Measurements from ENCODE around the gene PALD1.

- no peak for TF ChIP-seq CTCF (IDR thresholded peaks at IDR 0.05; ENCODE audit: insufficient read depth, low read depth, low read length)
- no peak for TF ChIP-seq EZH2 (IDR thresholded peaks at IDR 0.05; ENCODE audit: insufficient read depth, low read length)
These were observed 4.6 kb downstream of the PALD1 start for GRCh38 chr10:70482982-70483760.
